T-helper 2 cell treated with Interferon-gamma antibody and Interleukin-4, amounts not matched to agents 5 μg/mL and 100 μg/mL, for 36 hours (primary cell): ENCODE measurements around the gene C19orf53.

Experiments used
- DNase-seq: peaks from one replicate; pipeline ENCODE4 v3.0.0; 2021; ENCODE audit warnings: low spot score
- H3K27ac Mint-ChIP-seq: one replicate; pipeline ENCODE4 v1.8.0; 2021; ENCODE audit warnings: mild to moderate bottlenecking, mixed read lengths
- H3K27me3 Mint-ChIP-seq: one replicate; pipeline ENCODE4 v1.8.0; 2021; ENCODE audit warnings: low read depth, mixed read lengths
- H3K36me3 Mint-ChIP-seq: one replicate; pipeline ENCODE4 v1.8.0; 2021; ENCODE audit warnings: low read depth, mixed read lengths
- H3K4me1 Mint-ChIP-seq: one replicate; pipeline ENCODE4 v1.8.0; 2021; ENCODE audit warnings: low read depth, mixed read lengths
- H3K4me3 Mint-ChIP-seq: one replicate; pipeline ENCODE4 v1.8.0; 2022; ENCODE audit warnings: mild to moderate bottlenecking, moderate library complexity, mixed read lengths
- H3K9me3 Mint-ChIP-seq: one replicate; pipeline ENCODE4 v1.8.0; 2021; ENCODE audit warnings: mixed read lengths

Gene C19orf53

GRCh38 chr19:13795595-13796300, 21.5 kb downstream of the C19orf53 start:
- Mint-ChIP-seq H3K9me3 (no peaks in the 10 kb centered on the region), H3K27me3 (no peaks in the 10 kb centered on the region), H3K36me3 (no peaks in the 10 kb centered on the region), H3K4me3 (peak overlapping the region; percentile 85), H3K27ac (peak overlapping the region; percentile 86), H3K4me1 (peaks cover 21% of the 10 kb centered on the region)
- DNase-seq, result no peak

- peak overlapping the region; percentile 86 for H3K27ac Mint-ChIP-seq
- no peaks in the 10 kb centered on the region for H3K9me3 Mint-ChIP-seq
- peak overlapping the region; percentile 85 for H3K4me3 Mint-ChIP-seq
- peaks cover 21% of the 10 kb centered on the region for H3K4me1 Mint-ChIP-seq
- no peak for DNase-seq
- H3K27me3 Mint-ChIP-seq, result no peaks in the 10 kb centered on the region
- no peaks in the 10 kb centered on the region for H3K36me3 Mint-ChIP-seq
Observed at GRCh38 chr19:13796301-13797057, 22.2 kb downstream of the C19orf53 start.

- H3K9me3 Mint-ChIP-seq, result no peaks in the 10 kb centered on the region
- no peak overlapping the region for H3K27ac Mint-ChIP-seq
- no peak for DNase-seq
- H3K27me3 Mint-ChIP-seq, result no peaks in the 10 kb centered on the region
- H3K36me3 Mint-ChIP-seq, result no peaks in the 10 kb centered on the region
- peak overlapping the region; percentile 85 for H3K4me3 Mint-ChIP-seq
- peaks cover 21% of the 10 kb centered on the region for H3K4me1 Mint-ChIP-seq
Observed at GRCh38 chr19:13797058-13797440, 22.8 kb downstream of the C19orf53 start.

DNA sequence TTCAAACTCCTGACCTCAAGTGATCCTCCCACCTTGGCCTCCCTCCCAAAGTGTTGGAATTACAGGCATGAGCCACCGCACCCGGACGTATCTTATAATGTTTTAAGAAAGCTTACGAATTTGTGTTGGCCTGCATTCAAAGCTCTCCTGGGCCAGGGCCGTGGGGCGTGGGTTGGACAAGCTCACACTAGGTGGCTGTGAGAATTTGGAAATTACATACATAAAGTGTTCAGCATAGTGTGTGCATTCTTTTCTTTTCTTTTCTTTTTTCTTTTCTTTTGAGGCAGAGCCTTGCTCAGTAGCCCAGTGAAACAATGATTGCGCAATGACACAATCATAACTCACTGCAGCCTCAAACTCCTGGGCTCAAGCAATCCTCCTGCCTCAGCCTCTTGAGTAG, 23.6 kb downstream of the C19orf53 start:
- H3K4me3 Mint-ChIP-seq, result peak overlapping the region; percentile 12
- no peaks in the 10 kb centered on the region for H3K36me3 Mint-ChIP-seq
- H3K9me3 Mint-ChIP-seq, result no peaks in the 10 kb centered on the region
- H3K27me3 Mint-ChIP-seq, result no peaks in the 10 kb centered on the region
- DNase-seq, result no peak
- H3K4me1 Mint-ChIP-seq, result peaks cover 21% of the 10 kb centered on the region
- H3K27ac Mint-ChIP-seq, result no peak overlapping the region

DNA sequence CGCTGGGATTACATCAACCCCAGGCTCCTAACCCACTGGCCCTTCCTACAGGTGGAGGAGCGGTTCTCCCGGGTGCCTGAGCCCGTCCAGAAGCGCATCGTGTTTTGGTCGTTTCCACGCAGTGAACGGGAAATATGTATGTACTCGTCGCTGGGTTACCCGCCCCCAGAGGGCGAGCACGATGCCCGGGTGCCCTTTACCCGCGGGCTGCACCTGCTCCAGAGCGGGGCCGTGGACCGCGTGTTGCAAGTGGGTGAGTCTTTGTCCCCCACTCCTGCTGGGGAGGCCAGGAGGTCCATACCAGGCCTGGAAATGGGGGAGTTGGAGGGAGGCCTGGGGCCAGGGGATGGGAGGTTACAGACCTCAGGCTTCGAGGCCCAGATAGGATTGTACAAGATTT, 25.4 kb downstream of the C19orf53 start:
- H3K36me3 Mint-ChIP-seq, result no peaks in the 10 kb centered on the region

GRCh38 chr19:13803038-13803437, 28.8 kb downstream of the C19orf53 start:
- no peak for DNase-seq
- Mint-ChIP-seq H3K9me3 (no peaks in the 10 kb centered on the region), H3K4me3 (no peak overlapping the region), H3K27ac (no peak overlapping the region), H3K36me3 (peaks cover 4% of the 10 kb centered on the region), H3K27me3 (no peaks in the 10 kb centered on the region), H3K4me1 (no peaks in the 10 kb centered on the region)

More for the DNA sequence above, 25.4 kb downstream of the C19orf53 start:
- DNase-seq, result no peak
- Mint-ChIP-seq H3K27ac (no peak overlapping the region), H3K4me1 (peaks cover 14% of the 10 kb centered on the region), H3K9me3 (no peaks in the 10 kb centered on the region), H3K4me3 (no peak overlapping the region), H3K27me3 (no peaks in the 10 kb centered on the region)

DNA sequence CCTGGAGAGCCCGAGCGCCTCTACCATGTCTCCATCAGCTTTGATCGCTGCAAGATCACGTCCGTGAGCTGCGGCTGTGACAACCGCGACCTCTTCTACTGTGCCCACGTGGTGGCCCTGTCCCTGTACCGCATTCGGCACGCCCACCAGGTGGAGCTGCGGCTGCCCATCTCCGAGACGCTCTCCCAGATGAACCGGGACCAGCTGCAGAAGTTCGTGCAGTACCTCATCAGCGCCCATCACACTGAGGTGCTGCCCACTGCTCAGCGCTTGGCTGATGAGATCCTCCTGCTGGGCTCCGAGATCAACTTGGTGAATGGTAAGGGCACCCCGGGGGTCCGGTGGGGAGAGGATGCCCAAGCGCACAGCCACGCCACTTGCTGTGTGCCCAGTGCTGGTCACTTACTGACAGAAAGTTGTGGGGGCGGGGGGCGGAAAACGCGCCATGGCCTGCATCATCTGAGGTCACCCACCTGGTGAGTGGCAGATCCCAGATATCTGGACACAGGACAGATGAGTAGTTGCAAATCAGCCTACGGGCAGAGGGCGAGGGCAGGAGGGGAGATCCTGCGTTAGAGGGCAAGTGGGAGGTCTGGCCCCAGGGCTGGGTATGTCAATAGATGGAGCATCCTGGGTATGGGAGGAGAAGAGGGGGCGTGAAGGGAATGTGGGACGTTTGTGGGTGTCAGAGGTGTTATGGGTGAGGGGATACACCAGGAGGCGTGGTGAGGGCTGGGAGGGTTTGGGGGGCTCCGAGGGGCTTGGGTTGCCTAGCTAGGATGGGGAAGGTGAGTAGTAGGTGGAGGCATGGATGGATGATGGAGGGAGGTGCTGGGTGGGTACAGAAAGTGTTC, 30.8 kb downstream of the C19orf53 start:
- Mint-ChIP-seq H3K27ac (no peak overlapping the region), H3K36me3 (peaks cover 4% of the 10 kb centered on the region), H3K9me3 (no peaks in the 10 kb centered on the region), H3K27me3 (no peaks in the 10 kb centered on the region), H3K4me3 (no peak overlapping the region), H3K4me1 (no peaks in the 10 kb centered on the region)
- no peak for DNase-seq

DNA sequence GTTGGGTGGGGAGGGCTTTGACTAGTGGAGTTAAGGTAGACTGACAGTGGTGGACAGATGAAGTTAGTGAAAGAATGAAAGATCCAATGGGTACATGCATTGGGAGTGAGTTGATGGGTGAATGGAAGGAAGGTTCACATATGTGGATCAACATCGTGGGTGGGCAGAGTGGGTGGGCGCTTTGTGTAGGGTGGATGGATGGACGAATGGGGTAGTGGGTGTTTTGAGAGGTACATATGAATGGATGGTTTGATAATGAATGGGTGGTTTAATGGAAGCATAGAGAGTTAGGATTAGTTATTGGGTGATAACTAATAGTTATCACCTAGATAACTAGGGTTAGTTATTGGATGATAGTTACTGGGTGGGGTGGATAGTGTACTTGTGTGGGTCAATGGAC, 32.5 kb downstream of the C19orf53 start:
- Mint-ChIP-seq H3K4me3 (no peak overlapping the region), H3K27ac (no peak overlapping the region), H3K4me1 (no peaks in the 10 kb centered on the region), H3K27me3 (no peaks in the 10 kb centered on the region), H3K9me3 (no peaks in the 10 kb centered on the region), H3K36me3 (peaks cover 4% of the 10 kb centered on the region)
- no peak for DNase-seq

DNA sequence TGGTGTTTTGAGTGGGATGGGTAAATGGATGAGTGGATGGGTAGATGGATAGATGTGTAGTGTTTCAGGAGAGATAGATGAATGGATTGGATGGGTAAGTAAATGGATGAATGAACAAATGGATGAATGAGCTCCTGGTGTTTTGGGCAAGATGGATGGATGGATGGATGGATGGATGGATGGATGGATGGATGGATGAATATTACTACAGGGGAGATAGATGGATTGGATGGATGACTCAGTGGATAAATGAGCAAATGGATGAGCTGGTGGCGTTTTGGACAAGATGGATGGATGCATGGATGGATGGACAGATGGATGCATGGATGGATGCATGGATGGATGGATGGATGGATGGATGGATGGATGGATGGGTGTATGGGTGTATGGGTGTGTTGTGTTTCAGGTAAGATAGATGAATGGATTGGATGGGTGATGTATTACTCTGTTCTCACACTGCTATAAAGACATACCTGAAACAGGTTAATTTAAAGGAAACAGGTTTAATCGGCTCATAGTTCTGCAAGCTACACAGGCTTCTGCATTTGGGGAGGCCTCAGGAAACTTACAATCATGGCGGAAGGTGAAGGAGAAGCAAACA, 33.3 kb downstream of the C19orf53 start:
- Mint-ChIP-seq H3K36me3 (peaks cover 4% of the 10 kb centered on the region), H3K9me3 (no peaks in the 10 kb centered on the region), H3K4me1 (no peaks in the 10 kb centered on the region), H3K27ac (no peak overlapping the region), H3K4me3 (no peak overlapping the region), H3K27me3 (no peaks in the 10 kb centered on the region)
- no peak for DNase-seq

GRCh38 chr19:13808856-13809255, 34.6 kb downstream of the C19orf53 start:
- H3K27me3 Mint-ChIP-seq, result no peaks in the 10 kb centered on the region
- H3K4me1 Mint-ChIP-seq, result no peaks in the 10 kb centered on the region
- H3K27ac Mint-ChIP-seq, result no peak overlapping the region
- no peaks in the 10 kb centered on the region for H3K9me3 Mint-ChIP-seq
- H3K4me3 Mint-ChIP-seq, result no peak overlapping the region
- DNase-seq, result no peak
- peaks cover 6% of the 10 kb centered on the region for H3K36me3 Mint-ChIP-seq

DNA sequence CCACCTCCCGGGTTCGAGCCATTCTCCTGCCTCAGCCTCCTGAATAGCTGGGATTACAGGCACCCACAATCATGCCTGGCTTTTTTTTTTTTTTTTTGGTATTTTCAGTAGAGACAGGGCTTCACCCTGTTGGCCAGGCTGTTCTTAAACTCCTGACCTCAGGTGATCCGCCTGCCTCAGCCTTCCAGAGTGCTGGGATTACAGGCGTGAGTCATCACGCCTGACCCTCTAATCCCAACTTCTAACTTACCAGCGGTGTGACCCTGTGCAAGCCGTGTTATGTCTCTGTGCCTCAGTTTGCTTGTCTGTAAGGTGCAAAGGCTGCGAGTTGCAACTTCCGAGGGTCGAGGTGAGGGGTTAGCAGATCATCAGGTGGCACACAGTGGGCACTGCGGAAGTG, 38.3 kb downstream of the C19orf53 start:
- DNase-seq, result no peak
- peaks cover 3% of the 10 kb centered on the region for H3K4me1 Mint-ChIP-seq
- H3K4me3 Mint-ChIP-seq, result no peak overlapping the region
- H3K36me3 Mint-ChIP-seq, result peaks cover 5% of the 10 kb centered on the region
- H3K27ac Mint-ChIP-seq, result no peak overlapping the region
- H3K9me3 Mint-ChIP-seq, result no peaks in the 10 kb centered on the region
- no peaks in the 10 kb centered on the region for H3K27me3 Mint-ChIP-seq

DNA sequence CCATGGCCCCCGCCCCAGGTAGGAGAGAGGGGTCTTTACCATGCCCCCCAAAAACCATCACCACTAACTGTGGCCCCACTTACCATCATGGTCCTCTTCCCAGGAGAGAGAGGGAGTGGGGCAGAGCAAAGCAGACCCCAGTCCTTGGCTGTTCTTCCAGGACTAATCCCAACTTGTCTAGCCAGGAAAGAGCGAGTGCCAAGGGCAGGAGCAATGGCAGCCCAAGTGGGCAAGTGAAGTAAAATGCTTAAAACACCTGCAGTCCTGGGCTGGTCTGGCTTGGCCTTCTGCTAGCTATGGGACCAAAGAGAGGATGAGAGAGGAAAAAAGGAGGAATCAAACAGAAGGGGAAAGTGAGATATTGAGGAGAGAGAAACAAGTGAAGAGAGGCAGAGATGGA, 38.9 kb downstream of the C19orf53 start:
- no peak overlapping the region for H3K27ac Mint-ChIP-seq
- no peaks in the 10 kb centered on the region for H3K9me3 Mint-ChIP-seq
- H3K36me3 Mint-ChIP-seq, result peaks cover 5% of the 10 kb centered on the region
- H3K4me1 Mint-ChIP-seq, result peaks cover 3% of the 10 kb centered on the region
- H3K27me3 Mint-ChIP-seq, result no peaks in the 10 kb centered on the region
- H3K4me3 Mint-ChIP-seq, result no peak overlapping the region
- no peak for DNase-seq

DNA sequence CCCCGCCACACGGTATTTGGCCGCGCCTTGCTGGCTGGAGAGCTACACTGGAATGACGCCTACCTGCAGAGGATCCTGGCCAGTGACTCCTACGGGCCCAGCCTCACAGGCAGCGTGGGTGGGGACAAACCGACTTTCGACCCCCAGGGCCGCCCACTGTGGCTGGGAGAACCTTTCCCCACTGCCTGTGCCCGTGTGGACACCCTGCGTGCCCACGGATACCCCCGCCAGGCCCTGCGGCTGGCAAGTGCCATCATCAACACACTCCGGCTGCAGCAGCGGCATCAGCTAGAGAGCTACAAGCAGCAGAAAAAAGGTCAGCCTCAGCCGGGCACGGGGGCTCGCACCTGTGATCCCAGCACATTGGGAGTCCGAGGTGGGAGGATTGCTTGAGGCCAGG, 40.3 kb downstream of the C19orf53 start:
- Mint-ChIP-seq H3K9me3 (no peaks in the 10 kb centered on the region), H3K4me1 (peaks cover 5% of the 10 kb centered on the region), H3K36me3 (peaks cover 5% of the 10 kb centered on the region), H3K4me3 (no peak overlapping the region), H3K27ac (no peak overlapping the region), H3K27me3 (no peaks in the 10 kb centered on the region)
- no peak for DNase-seq
